Hematopoietic multipotent progenitor cell treated with erythropoietin and hydrocortisone succinate and interleukin-3 and kit ligand, for 15 days (in vitro differentiated cells): ENCODE measurements around the gene A4GNT.
"Not testable (repeated sequence)": the region's sequence is repeated elsewhere in the genome, so short reads cannot be mapped to it uniquely, and the experiment has no call there.

Experiments used
- DNase-seq: peaks from one replicate; pipeline ENCODE4 v3.0.0-alpha.2; 2015; ENCODE audit warnings: low spot score

A4GNT gene

DNA sequence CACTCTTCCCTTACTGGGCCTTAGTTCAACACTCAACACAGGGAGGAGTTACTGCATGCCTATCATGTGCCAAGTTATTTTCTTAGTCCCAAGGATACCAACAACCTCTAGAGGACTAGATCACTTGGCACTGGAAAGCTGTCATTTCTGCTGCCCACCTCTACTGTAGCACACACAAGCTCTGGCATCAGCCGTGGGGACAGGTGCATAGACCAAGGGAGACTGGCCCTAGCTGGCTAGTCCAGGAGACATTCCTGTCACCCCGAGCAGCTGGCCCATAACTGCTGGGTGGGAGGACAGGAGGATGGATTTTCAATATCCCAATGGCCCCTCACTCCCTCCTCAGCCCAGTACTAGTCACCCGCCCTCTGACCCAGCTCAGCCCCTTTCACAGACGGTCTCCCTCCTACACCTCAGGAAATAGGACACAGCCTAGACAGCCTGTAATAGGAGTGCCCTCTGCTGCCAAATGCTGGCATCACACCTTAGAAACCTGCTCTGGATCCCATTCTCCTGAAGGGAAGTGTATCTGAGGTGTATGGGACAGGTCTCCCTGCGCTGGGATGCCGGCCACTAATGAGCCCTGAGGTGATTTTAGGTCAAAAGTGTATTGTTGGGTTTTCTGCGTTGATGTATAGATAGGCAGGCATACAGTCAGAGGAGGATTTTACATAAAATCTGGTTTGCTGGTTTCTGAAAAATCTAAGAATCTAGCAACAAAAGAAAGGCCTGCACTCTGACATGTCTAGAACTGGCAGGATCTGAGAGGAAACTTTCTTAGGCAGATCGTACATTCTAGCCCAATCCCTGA is 13.4 kb downstream of the A4GNT start:
- peak; percentile 29 for DNase-seq

GRCh38 chr3:138114988-138115971 is 16.9 kb downstream of the A4GNT start, which contains the start of gene DZIP1L:
Gene DZIP1L, minus strand, starts transcription at chr3:138115608. Its CDS starts 11,637 bp downstream, at chr3:138103971.
- DNase-seq, result peak; percentile 5

GRCh38 chr3:138114431-138114918 is 17.7 kb downstream of the A4GNT start:
- DNase-seq, result no peak

DNA sequence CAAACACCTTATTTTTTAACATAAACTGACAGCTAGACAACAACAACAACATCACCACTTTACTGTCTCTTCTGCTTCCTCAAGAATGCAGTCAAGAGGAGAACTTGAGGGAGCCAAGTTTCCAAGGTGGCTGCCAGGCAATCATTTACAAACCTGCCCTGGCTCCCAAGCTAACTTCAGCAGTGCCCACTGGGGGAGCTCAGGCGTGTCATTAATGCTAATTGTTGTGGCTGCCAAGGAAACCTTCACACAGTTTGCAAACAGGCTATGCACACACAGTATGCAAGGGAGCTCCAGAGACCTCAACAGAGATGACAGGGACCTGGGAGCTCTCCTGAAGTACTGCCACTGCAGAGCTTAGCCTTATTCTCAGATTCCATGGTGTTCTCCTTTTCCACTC is 18.9 kb downstream of the A4GNT start:
- no peak for DNase-seq

GRCh38 chr3:138112362-138112761 is 19.8 kb downstream of the A4GNT start:
- DNase-seq, result no peak

GRCh38 chr3:138105598-138105997 is 26.6 kb downstream of the A4GNT start:
- DNase-seq, result no peak

GRCh38 chr3:138103466-138103865 is 28.7 kb downstream of the A4GNT start:
- DNase-seq, result no peak

DNA sequence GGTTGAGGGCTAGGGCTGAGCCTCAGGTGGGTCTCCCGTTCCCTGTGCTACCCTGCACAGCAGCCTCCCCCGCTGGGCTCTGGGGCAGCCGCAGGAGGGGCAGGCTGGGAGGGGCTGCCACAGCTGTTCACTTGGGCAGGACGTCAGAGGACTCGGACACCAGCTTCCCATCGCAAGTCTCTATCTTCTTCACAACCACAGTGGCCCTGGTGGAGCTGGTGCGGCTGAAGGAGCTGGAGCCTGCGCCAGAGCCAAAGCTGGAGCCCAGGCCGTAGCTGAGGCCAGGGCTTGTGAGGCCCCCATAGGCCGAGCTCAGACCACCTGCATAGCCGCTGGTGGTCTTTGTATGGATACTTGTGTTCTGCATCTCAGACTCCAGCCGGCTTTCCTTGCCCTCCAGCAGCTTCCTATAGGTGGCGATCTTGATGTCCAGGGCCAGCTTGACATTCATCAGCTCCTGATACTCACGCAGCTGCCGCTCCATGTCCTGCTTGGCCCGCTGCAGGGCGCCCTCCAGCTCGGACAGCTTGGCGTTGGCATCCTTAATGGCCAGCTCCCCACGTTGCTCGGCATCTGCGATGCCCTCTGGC is 30.7 kb downstream of the A4GNT start:
- not testable (repeated sequence) for DNase-seq

GRCh38 chr3:138099417-138099816 is 32.8 kb downstream of the A4GNT start:
- no peak for DNase-seq

GRCh38 chr3:138097192-138098172 is 34.7 kb downstream of the A4GNT start:
- no peak for DNase-seq

GRCh38 chr3:138093721-138094120 is 38.5 kb downstream of the A4GNT start:
- no peak for DNase-seq

DNA sequence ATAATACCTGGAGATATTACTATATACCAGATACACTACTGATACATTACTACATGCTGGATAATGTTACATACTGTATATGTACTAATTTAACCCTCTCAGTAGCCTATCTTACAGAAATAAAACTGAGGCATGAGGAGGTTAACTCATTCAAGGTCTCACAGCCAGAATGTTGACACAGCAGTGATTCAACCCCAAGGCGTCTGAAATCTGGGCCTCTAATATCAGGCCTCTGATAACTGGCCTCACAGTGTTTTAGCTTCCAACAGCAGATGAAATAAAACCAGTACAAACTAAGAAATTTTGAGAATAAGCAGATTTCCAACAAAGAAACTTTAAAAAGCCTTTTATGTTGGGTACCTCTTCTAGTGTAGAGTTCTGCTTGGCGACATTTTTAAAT is 40.2 kb downstream of the A4GNT start:
- DNase-seq, result no peak

DNA sequence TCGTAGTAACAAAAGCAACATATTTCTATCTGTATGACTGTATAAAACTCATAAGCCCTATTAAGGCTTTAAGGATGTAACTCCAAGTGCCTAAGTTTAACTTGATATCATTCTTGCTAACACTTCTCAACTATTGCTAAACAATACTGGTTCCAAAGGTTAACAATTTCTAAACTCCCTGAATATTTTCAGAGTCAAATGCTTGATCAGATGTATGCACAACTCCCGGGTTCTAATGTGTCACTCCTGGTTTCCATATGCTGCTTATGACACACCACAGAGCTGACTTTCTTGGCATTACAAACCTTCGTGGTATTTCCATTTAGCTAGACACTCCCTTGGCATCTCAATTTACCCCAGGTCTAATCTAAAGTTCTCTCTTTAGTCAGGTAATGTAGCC is 43.1 kb downstream of the A4GNT start:
- no peak for DNase-seq

- DNase-seq, result not testable (repeated sequence)
These were observed 46.4 kb downstream of the A4GNT start for GRCh38 chr3:138085745-138086144.

- DNase-seq, result no peak
These were observed 48.0 kb downstream of the A4GNT start for GRCh38 chr3:138084196-138084595.

DNA sequence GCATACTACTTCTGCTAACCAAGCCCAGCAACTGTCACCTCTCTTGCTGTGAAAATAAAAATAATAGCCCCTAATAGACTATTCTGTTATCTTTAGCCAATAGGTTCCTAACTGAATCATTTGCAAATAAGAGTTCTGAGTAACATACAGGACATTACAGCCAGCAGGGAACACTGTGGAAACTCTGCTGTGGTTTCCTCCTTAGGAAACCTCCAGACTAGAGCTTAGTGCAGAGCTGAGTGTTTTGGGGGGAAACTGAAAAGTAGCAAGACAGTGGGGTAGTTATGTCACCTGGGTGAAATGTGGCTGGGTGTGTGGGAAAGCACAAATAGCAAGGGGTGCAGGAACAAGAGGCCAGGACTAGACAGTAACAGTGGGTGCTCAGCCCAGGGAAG is 49.2 kb downstream of the A4GNT start:
- DNase-seq, result no peak

- DNase-seq, result no peak
These were observed 49.9 kb downstream of the A4GNT start for GRCh38 chr3:138082085-138082991.

DNA sequence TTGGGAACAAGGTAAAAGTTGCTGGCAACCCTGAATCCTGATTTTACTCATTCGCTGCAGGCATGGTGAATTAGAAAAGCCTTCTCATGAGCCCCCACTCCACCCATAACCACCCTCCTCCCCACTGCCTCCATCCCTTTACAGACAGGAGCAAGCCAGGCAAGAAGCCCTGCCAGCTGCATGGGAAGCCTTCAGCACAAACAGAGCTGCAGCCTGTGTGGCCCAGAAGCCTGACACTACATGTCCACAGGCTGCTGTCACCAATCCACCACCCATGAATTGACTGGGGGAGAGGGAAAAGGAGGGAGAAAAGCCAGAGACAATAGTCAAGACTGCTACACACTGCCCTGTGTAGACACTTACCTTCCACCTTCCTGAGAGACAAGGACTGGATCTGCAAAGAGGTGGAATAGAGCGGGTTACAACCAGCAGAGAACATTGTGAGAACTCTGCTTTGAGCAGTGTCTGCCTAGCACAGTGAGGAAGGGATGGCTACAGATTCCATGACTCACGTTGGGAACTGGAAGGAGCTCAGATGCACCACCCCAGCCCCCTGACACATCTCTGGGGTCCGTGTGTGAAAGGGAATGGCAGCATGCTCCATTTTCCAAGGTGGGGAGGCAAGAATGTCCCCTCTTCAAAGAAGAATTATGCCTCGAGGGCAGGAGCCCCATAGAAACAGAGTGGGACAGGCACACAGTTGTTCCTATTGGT is 50.7 kb downstream of the A4GNT start:
- no peak for DNase-seq

DNA sequence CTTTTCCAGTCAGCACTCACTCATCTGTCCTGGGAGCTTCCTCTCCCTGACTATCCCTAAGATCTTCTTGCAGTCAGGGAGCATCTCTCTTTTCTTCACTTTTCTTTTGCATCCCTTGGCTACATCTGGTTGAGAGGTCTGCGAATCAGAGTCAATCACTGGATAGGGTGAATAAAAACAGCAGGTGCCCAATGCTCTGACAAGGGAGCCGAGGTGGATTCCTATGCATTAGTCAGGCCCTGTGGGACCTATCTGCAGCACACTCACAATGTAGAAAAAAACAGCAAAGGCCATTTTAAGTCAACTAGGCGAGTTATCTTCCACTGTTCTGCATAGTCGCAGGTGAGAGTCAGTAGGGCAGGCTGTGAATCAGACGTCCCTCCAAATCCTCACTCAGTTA is 52.3 kb downstream of the A4GNT start:
- no peak for DNase-seq
